CD14-positive monocyte (primary cell): Measurements from ENCODE around the gene SGK1. TPM values are rescaled to one million over a fixed set of nuclear protein-coding genes. Genes with fewer than 3 reads are reported as not detected.

ENCODE experiments used
- DNase-seq, 3 donors: peaks; one replicate each; pipeline ENCODE4 v3.0.0-alpha.2; 2011 to 2022
- H2AFZ ChIP-seq: 2 replicates; pipeline ENCODE4 v1.6.0; 2012; ENCODE audit warnings: mild to moderate bottlenecking, low read depth, low read length, inconsistent platforms; ENCODE audit not compliant: insufficient read depth, poor library complexity, severe bottlenecking
- H3K27ac ChIP-seq, 2 donors: 1 replicate in 1 of 2; 2 replicates in 1 of 2; pipeline ENCODE4 v1.5.1; 2012 to 2013; ENCODE audit warnings: low read length in 2 of 2, control low read depth in 1 of 2, inconsistent platforms in 1 of 2, low read depth in 1 of 2, mild to moderate bottlenecking in 1 of 2
- H3K27me3 ChIP-seq, 2 donors: one replicate each; pipeline versions ENCODE4 v1.6.0 to v1.6.1; 2011 to 2013; ENCODE audit warnings: low read length in 2 of 2; ENCODE audit not compliant: control insufficient read depth in 2 of 2, insufficient read depth in 2 of 2
- H3K36me3 ChIP-seq, 2 donors: replicated peaks in 1 of 2; 1 replicate in 1 of 2; 2 replicates in 1 of 2; pipeline versions ENCODE4 v1.5.1 to v1.6.1; 2012 to 2013; ENCODE audit warnings: low read length in 2 of 2, control low read depth in 1 of 2, inconsistent platforms in 1 of 2, mild to moderate bottlenecking in 1 of 2; ENCODE audit not compliant: insufficient read depth in 2 of 2, control insufficient read depth in 1 of 2
- H3K4me1 ChIP-seq, 2 donors: 1 replicate in 1 of 2; 2 replicates in 1 of 2; pipeline versions ENCODE4 v1.5.1 to v1.6.1; 2012 to 2013; ENCODE audit warnings: low read length in 2 of 2, control low read depth in 1 of 2, inconsistent platforms in 1 of 2, mild to moderate bottlenecking in 1 of 2, moderate library complexity in 1 of 2; ENCODE audit not compliant: insufficient read depth in 2 of 2, control insufficient read depth in 1 of 2
- H3K4me2 ChIP-seq: replicated peaks from 2 replicates; pipeline ENCODE3; 2012; ENCODE audit warnings: low read length, moderate library complexity, mild to moderate bottlenecking; ENCODE audit not compliant: poor library complexity, severe bottlenecking; ENCODE audit errors: extremely low read depth
- H3K4me3 ChIP-seq, 3 experiments: fragments of 200-600 bp in 1 of 3; sonication (generic) in 1 of 3; replicated peaks in 1 of 3; 1 replicate in 2 of 3; 2 replicates in 1 of 3; pipeline ENCODE4 v1.5.1; 2011 to 2013; ENCODE audit warnings: low read length in 3 of 3, mild to moderate bottlenecking in 3 of 3, control low read depth in 2 of 3, low read depth in 2 of 3, inconsistent platforms in 1 of 3, moderate library complexity in 1 of 3
- H3K79me2 ChIP-seq: 2 replicates; pipeline ENCODE4 v1.6.0; 2012; ENCODE audit warnings: mild to moderate bottlenecking, control low read depth, inconsistent platforms, low read length, moderate library complexity; ENCODE audit not compliant: insufficient read depth
- H3K9ac ChIP-seq: 2 replicates; pipeline ENCODE4 v1.6.0; 2017; ENCODE audit warnings: low read length, mild to moderate bottlenecking; ENCODE audit not compliant: insufficient read depth, poor library complexity, severe bottlenecking
- H3K9me3 ChIP-seq, 2 donors: replicated peaks in 1 of 2; 1 replicate in 1 of 2; 2 replicates in 1 of 2; pipeline versions ENCODE4 v1.5.1 to v1.6.1; 2012 to 2013; ENCODE audit warnings: low read length in 2 of 2, control low read depth in 1 of 2; ENCODE audit not compliant: control insufficient read depth in 1 of 2, insufficient read depth in 1 of 2
- H4K20me1 ChIP-seq: 2 replicates; pipeline ENCODE4 v1.6.0; 2012; ENCODE audit warnings: mild to moderate bottlenecking, low read length, control low read depth, moderate library complexity; ENCODE audit not compliant: insufficient read depth
- H3K27ac Mint-ChIP-seq, 7 donors: one replicate each; pipeline ENCODE4 v1.8.0; 2020; ENCODE audit warnings: mild to moderate bottlenecking in 7 of 7, mixed read lengths in 7 of 7, moderate library complexity in 6 of 7, inconsistent platforms in 2 of 7
- H3K27me3 Mint-ChIP-seq, 3 donors: one replicate each; pipeline ENCODE4 v1.8.0; 2021 to 2022; ENCODE audit warnings: low read depth in 3 of 3, mild to moderate bottlenecking in 3 of 3, mixed read lengths in 3 of 3, moderate library complexity in 3 of 3, inconsistent platforms in 1 of 3
- H3K36me3 Mint-ChIP-seq, 2 donors: one replicate each; pipeline ENCODE4 v1.8.0; 2020; ENCODE audit warnings: mixed read lengths in 2 of 2, inconsistent platforms in 1 of 2, mild to moderate bottlenecking in 1 of 2
- H3K4me1 Mint-ChIP-seq: one replicate; pipeline ENCODE4 v1.8.0; 2020; ENCODE audit warnings: mild to moderate bottlenecking, mixed read lengths
- H3K4me3 Mint-ChIP-seq, 2 donors: one replicate each; pipeline ENCODE4 v1.8.0; 2020; ENCODE audit warnings: mild to moderate bottlenecking in 2 of 2, mixed read lengths in 2 of 2, moderate library complexity in 1 of 2
- H3K9me3 Mint-ChIP-seq, 7 donors: one replicate each; pipeline ENCODE4 v1.8.0; 2020 to 2022; ENCODE audit warnings: mixed read lengths in 7 of 7, mild to moderate bottlenecking in 6 of 7, moderate library complexity in 6 of 7, inconsistent platforms in 2 of 7
- CTCF ChIP-seq: fragments of 200-600 bp; IDR thresholded peaks from one replicate; pipeline ENCODE4 v1.8.0; 2022; ENCODE audit warnings: antibody characterized with exemption, mild to moderate bottlenecking
- WGBS: methylation state at CpG from one replicate; pipeline ENCODE4 v1.1.5; 2013; ENCODE audit warnings: missing lambda C conversion rate; ENCODE audit not compliant: insufficient coverage; 5-methylcytosine and 5-hydroxymethylcytosine counted together
- intact Hi-C, 2 donors: fragments of 100-400 bp; cut with micrococcal nuclease; formaldehyde crosslinking; loops; one replicate each; pipeline versions ENCODE4 v1.15.0 to v1.15.1; 2023
- polyA plus RNA-seq, 3 donors: library from polyadenylated mRNA; depleted of rRNA in 1 of 3; unstranded in 2 of 3; stranded (reverse) in 1 of 3; fragments of 300-500 nt in 2 of 3; fragments of >200 nt in 1 of 3; fragmentation: Illumina TruSeq in 2 of 3; gene quantifications; 1 replicate in 2 of 3; 2 replicates in 1 of 3; pipeline ENCODE4 v1.2.3, GENCODE V29; 2012 to 2021

The SGK1 gene
- polyA plus RNA-seq, 3 donors: 373 to 419 (median 407) TPM

GRCh38 chr6:134169871-134170486 is 147.9 kb downstream of the SGK1 start:
- H3K4me3 ChIP-seq: peak overlapping the region in 1 of 3 experiments; percentile 95
- no peak overlapping the region for H2AFZ ChIP-seq
- H3K4me2 ChIP-seq: peak overlapping the region; percentile 83
- TF ChIP-seq CTCF: no peak
- H3K36me3 ChIP-seq: peaks cover 65 to 67% of the 10 kb centered on the region in 2 donors
- Mint-ChIP-seq H3K36me3 (peaks cover 71 to 82% of the 10 kb centered on the region in 2 donors), H3K9me3 (peaks cover 0 to 2% (median 0%) of the 10 kb centered on the region in 7 donors), H3K27me3 (peaks cover 0 to 9% (median 2%) of the 10 kb centered on the region in 3 donors), H3K27ac (peak overlapping the region in 5 of 7 donors; percentile 36 to 74 (median 51)), H3K4me3 (peak overlapping the region; percentile 49 to 100), H3K4me1 (peaks cover 46% of the 10 kb centered on the region)
- H3K9me3 ChIP-seq: no peaks in the 10 kb centered on the region
- no peak overlapping the region for H3K27ac ChIP-seq
- 84% methylated on average over 22 of the region's 23 CpGs for WGBS
- peaks cover 37% of the 10 kb centered on the region for H3K79me2 ChIP-seq
- no peak for DNase-seq
- H3K4me1 ChIP-seq: peaks cover 36 to 46% of the 10 kb centered on the region in 2 donors
- H3K9ac ChIP-seq: no peak overlapping the region
- H4K20me1 ChIP-seq: peaks cover 70% of the 10 kb centered on the region
- H3K27me3 ChIP-seq: no peaks in the 10 kb centered on the region
- intact Hi-C loops: loop anchor here (5.0 to 10.0 kb wide), 5 partner anchors 202 to 652 kb away; no protein-coding TSS in a partner anchor

- Mint-ChIP-seq H3K4me3 (no peak overlapping the region), H3K36me3 (peaks cover 61 to 73% of the 10 kb centered on the region in 2 donors), H3K27ac (peak overlapping the region in 5 of 7 donors; percentile 1 to 63 (median 21)), H3K9me3 (peaks cover 0 to under 1% (median 0%) of the 10 kb centered on the region in 7 donors), H3K27me3 (peaks cover 0 to 9% (median 2%) of the 10 kb centered on the region in 3 donors), H3K4me1 (peaks cover 44% of the 10 kb centered on the region)
- no peak overlapping the region for H3K4me3 ChIP-seq
- no CpG with 5 or more reads among the region's 8 CpGs for WGBS
- H3K4me1 ChIP-seq: peaks cover 36 to 44% of the 10 kb centered on the region in 2 donors
- H3K27ac ChIP-seq: no peak overlapping the region
- H3K79me2 ChIP-seq: peaks cover 27% of the 10 kb centered on the region
- no peak for DNase-seq
- intact Hi-C loops: no loop called here
- TF ChIP-seq CTCF: no peak
- H3K36me3 ChIP-seq: peaks cover 62 to 65% of the 10 kb centered on the region in 2 donors
- no peak overlapping the region for H3K4me2 ChIP-seq
- H3K27me3 ChIP-seq: no peaks in the 10 kb centered on the region
- H3K9ac ChIP-seq: no peak overlapping the region
- H2AFZ ChIP-seq: no peak overlapping the region
- peaks cover 61% of the 10 kb centered on the region for H4K20me1 ChIP-seq
- no peaks in the 10 kb centered on the region for H3K9me3 ChIP-seq
Observed at GRCh38 chr6:134168590-134169208, 149.2 kb downstream of the SGK1 start.
